HG03175 (cell line): Measurements from ENCODE around the gene SUN5.

Experiments used
- ATAC-seq: cut with Tn5 transposase; IDR thresholded peaks from one replicate; pipeline ENCODE4 v1.9.1; 2021; ENCODE audit warnings: mild to moderate bottlenecking, moderate library complexity; ENCODE audit not compliant: unreplicated experiment

The SUN5 gene

GRCh38 chr20:33014336-33015113 lies 10.3 kb upstream of the SUN5 start:
- no peak for ATAC-seq

DNA sequence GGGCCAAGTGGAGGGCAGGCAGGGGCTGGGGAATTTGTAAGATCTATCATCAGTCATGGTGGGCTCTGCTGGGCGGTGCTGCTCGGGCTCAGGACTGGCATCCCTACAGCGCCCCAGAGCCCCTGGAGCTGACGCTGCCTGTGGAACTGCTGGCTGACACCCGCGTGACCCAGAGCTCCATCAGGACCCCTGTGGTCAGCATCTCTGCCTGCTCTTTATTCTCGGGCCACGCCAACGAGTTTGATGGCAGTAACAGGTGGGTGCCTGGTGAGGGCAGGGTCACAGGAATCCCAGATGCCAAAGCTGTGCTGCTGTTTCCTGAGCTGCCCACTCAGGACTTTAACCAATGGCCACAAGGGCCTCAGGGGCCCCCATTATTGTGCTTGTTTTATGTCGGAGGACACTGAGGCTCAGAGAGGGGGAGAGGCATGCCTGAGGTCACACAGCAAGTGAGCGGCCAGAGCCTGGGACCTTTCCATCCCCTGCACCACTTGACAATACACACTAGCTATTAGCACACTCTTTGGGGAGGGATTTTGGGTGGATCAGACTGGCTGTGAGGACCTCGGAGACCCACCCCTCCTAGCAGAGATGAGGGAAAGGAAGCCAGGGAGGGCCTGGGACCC lies 9.6 kb upstream of the SUN5 start:
- no peak for ATAC-seq

- ATAC-seq = no peak
Observed at GRCh38 chr20:33012327-33013189, 8.3 kb upstream of the SUN5 start.

DNA sequence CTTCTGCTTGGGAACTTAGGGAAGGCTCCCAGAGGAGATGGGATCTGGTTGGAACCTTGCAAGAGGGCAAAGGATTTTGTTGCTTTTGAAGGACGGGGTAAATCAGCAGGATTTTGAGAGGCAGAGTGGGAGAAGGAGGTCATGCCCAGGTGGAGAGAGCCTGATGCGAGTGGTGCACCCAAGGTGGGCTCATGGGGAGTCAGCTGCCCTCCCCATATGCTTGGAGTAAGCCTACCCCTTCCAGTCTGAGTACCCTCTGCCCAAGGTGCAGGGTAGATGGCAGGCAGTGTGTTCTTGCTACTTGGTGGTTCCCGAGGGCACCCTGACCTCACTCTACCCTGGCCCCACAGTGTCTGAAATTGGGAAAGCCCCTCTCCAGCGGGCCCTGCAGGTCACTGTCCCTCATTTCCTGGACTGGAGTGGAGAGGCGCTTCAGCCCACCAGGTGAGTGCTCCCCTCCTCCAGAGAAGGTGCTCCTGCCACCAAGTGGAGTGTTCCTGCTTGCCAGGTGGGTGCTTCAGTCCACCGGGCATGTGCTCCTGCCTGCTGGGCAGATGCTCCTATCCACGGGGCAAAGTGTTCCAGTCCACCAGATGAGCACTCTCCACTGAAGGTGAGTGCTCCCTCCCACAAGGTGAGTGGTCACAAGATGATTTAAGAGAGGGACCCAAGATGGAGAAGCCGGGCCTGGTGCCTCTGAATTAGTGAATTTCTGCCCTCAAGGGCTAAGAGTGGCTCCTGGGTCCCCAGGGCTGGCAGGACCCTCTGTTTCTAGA lies 6.6 kb upstream of the SUN5 start:
- ATAC-seq = no peak

GRCh38 chr20:33010133-33010504 lies 5.9 kb upstream of the SUN5 start:
- ATAC-seq = no peak

DNA sequence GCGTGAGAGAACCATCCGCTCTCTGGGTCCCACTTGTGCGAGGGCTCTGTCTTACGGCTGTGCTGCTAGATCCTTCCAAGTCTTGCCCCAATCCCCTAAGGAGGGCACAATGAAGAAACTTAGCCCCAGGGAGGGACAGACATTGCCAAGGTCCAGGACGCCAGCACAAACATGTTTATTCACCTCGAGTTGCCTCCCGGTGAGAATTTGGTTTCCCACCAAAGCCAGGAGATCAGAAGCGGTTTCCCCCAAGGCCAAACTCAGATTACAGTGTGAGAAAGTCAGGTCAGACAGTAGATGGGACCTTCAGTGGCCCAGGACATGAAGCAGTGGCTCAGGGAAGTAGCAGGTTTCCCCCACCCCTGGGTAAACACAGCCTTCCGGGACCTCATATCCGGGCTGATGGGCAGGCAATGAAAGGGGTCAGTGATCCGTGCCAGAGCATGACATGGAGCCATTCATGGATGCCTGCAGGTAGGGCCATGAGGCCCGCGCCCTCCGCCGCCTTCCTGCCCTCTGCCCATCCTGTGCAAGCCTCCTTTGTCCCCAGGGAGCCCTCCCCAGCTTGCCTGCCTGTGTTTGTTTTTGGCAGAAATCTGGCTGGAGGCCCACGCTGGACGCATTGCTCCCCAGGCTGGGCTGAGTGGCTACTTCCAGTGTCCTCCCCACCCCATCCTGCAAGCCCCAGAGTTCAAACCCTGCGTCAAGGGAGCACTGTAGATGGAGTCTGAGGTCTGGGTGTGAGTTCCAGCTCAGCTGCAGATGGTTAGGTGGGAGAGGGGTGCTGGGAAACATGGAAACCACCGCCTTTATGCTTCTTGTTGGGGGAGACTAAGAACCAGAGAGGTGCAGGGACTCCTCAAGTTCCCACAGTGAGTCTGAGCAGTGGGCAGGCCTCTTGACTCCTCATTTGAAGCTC lies 5.2 kb upstream of the SUN5 start:
- ATAC-seq = no peak

DNA sequence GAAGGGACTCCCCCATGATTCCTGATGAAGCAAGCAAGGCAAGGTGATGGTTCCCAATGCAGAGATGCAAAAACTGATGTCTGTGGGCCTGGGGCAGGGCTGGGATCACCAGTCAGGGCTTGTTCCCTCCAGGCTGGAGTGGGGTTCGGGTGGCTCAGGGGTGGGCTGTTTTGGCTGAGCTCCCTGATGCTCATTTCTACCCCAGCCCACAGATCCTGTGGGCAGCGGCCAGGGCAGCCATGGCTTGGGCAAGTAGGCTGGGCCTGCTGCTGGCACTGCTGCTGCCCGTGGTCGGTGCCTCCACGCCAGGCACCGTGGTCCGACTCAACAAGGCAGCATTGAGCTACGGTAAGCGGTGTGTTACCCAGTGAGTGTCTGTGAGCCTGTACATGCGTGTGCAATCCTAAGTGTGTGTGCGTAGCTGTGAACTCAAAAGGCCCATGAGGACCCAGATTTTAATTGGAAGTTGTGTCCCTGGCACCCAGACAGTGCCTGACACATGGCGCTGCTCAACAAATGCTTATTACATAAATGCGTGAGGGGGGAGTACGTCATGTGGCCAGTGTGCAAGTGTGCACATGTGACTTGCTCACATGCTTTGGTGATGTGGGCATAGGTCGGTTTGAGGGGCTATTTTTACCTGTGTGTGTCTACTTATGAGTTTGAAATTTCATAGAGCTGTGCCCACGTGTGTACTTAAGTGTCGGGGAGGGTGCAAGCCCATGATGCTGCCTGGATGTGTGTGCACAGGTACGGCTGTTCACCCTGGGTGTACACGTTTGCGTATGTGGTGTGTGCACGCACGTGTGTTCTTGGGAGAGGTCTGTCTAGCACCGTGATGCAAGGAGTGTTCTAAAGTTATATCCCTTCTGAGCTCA lies 4.3 kb upstream of the SUN5 start:
- ATAC-seq = no peak

DNA sequence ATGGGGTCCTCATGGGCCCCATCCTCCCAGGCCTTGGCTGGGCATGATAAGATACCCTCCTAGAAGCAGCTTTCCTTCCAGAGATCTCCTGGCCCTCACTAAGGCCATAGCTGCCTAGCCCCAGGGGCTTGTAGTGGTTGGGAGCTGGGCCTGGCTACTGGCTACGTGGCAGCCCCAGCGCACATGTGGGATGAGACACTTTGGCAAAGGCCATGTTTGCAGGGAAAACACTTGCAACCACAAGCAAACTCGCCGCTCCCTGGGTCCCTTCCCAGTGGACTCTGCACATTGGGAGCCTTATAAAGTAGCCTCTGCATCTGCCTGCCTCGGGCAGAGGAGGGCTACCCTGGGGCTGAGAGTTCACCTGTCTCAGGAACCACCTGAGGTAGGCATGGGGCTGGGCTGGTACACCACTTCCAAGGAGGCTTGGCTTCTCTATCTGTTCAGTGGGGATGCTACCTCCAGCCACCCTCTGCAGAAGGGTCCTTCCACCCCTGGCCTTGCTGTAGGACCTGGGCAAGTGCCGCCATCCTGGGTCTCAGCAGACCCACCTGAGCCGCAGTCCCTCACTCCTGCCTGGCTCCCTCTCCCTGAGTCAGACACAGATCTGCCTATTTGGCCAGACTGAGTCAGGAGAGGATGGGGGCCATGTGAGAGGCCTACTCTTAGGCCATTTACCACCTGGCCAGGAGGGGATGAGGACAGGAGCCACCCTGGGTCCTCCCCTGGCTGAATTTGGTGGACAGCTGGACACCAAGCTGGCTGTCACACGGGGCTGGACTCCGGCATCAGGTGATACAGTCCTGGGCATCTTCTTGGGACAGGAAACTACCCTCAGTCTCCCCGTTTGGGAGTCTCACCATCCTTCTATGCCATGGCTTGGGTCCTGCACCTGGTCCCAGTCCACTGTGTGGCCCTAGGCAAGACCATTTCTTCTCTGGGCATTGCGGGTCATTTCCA lies 3.4 kb upstream of the SUN5 start, which contains the start of gene BPIFB2:
BPIFB2 (plus strand) TSS at position 329 of the 960 bp plus-strand sequence. CDS start 871 bp downstream, outside the sequence.
- no peak for ATAC-seq

- ATAC-seq = no peak
Observed at GRCh38 chr20:33006776-33007375, 2.6 kb upstream of the SUN5 start.

GRCh38 chr20:33005908-33006775 lies 1.9 kb upstream of the SUN5 start:
- no peak for ATAC-seq

- ATAC-seq = no peak
Observed at GRCh38 chr20:33005132-33005566, 916 bp upstream of the SUN5 start.

GRCh38 chr20:33002087-33002808 lies 2.0 kb downstream of the SUN5 start:
- ATAC-seq = no peak

DNA sequence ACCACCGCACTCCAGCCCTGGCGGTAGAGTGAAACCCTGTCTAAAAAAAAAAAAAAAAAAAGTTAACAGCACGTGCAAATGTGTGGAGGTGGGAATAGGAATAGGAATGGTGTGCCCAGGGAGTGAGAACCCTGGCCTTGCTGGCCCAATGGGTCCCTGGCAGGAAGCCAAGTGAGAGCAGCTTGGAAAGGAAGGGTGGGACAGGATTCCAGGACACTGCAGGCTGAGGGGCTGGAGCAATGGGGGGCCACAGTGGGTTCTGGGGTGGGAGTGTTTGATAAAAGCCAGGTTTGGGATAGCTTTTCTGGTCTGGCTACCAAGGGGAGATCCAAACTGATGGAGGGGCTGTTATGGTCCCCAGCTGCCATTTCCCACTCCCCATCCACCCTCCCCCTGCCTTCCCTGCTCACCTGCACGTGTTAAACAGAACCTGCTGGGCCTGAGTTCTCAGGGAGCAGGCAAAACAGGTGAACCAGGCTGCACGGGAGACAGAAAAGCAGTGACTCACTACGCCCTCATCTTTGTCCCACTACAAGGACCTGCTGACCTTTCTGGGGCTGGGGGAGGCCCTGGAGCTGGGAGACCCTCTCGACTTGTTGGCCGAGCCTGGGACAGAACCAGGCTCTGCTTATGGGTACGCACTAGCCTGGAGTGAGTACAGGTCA lies 3.3 kb downstream of the SUN5 start:
- no peak for ATAC-seq

- ATAC-seq = no peak
Observed at GRCh38 chr20:32999603-33000250, 4.5 kb downstream of the SUN5 start.

DNA sequence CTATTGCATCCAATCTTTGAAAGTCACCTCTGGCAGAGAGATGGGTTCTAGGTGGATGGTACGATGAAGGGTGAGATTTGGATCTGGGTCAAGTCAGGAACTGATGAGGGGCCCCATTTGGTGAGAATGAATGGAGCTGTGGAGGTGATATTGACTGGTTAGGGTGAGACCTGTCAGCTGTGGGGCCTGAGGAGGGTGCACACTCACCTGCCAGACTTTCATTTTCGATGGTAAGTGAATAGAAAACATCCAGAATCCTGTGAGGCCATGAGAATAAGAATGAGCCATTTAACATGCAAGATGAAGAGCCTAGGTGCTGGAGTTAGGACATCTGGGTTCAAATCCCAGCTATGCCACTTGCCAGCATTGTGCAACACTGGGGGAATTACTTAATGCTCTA lies 6.8 kb downstream of the SUN5 start:
- no peak for ATAC-seq
